Measurements from ENCODE around the gene TAP2.

DNA sequence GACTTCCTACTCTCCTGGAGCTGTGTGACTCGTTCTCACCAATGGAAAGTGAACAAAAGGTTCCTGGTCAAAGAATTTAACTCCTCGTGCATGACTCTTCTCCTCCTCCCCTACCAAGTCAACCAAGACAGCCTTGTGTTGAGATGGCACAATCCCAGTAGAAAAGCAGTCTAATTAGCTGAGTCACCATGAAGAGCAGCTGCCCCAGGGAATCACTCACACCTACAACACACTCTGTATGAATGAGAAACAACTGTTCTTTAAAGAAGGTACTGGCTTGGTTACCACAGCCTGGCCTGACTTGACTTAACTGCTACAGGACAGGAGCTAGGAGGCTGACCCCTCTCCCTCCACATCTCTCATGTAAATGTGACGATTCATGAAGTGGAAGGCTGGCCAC is 18.8 kb downstream of the TAP2 start:
- TF ChIP-seq GATA2 (IDR thresholded peaks at IDR 0.05; ENCODE audit: low read depth, low read length) (no peak), GATA3 (IDR thresholded peaks at IDR 0.05; ENCODE audit: low read depth, low read length) (no peak)

All from SH-SY5Y (cell line).